NCI-H146 treated with DMSO at 0.1 percent for 48 hours (cell line): ENCODE data around the gene GSG1L.
"Not testable (repeated sequence)": the region's sequence is repeated elsewhere in the genome, so short reads cannot be mapped to it uniquely, and the experiment has no call there.

Experiments
- DNase-seq: peaks from one replicate; lab custom pipeline; 2025; ENCODE audit not compliant: unreplicated experiment; lab: John Stamatoyannopoulos, UW

GSG1L gene

DNA sequence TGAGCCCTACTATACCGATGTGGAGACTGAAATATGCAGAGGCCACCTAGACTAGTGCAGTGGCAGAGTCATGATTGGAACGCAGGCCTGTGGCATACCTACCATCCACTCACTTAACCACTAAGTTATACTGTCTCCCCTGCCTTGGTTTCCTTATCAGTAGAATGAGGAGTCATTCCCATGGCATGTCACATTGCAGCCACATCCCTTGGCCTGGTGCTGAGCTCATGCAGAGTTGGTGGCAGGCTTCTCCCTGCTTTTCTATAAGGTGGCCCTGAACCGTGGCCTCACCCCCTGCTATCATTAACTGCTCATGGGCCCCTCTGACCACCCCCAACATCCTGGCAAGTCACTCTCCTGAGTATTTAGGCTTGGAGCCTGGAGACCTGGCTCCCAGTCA lies 301.1 kb downstream of the GSG1L start:
- no peak for DNase-seq

DNA sequence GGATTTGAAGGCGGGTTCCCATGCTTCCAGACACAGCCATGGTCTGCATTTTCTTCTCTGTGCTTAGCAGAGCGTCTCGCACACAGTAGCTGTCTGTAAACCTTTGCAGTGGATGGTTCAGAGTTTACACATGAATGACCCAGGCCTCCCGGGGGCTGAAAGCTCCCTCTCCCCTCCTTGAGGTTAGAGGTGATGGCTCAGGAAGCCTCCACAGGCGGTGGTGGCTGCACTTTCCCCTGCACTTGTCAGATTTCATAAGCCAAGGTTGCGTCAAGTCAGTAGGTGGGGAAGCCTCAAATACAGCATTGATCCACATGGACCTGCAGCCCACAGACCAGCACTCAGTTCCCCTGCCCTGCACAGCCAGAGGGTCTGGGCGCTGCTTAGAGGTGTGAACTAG lies 301.7 kb downstream of the GSG1L start:
- DNase-seq = no peak

DNA sequence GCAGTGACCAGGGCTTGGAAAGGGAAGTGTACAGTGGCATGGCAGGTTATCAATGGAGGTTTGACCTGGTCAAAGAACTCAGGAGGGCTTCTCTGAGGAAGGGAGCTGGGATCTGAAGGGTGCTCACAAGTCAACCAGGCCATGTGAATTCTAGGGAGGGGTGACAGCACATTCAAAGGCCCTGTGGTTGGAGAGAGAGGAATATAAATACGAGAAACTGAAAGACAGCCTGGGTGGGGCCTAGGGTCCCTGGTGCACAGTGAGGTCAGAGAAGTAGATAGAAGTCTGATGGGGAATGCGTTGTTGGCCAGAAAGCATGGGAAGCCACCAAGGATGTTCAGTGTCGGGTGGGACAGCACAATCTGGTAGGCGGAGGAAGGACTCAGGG lies 302.7 kb downstream of the GSG1L start:
- no peak for DNase-seq

DNA sequence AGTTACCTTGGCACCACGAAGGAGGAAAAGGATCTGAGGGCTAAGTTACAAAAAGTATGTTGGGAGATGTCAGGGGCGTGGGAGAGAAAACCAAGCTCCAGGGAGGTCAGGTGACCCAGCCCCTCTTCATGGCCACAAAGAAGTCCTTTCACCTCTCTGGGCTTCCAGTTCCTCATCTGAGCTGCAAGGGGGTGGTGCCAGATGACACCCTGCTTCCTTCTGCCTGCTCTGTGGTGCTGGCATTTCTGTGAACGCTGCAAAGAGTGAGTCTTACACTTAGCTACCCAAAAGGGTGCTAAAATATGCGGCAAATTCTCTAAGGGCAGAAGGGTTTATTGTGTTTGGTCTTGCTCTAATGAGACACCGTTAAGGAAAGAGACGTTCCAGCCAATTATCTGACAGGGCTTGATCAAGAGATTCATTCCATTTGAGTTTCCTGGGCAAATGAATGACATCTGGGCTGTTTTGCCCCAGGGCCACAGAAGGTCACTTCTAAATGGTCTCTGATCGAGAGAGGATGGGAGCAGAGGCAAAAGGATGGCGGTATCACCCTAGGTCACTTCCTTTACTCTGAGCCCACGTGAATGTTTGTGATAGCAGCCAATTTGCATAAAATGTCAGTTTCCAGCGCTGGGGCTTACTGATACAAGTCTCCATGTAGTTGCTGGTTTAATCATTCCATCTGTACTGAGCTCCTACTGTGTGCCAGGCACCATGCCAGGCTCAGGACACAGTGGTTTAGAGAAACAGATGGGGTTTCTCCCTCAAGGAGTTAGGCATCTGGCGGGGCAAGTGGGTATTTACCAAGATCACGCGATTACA lies 303.3 kb downstream of the GSG1L start:
- DNase-seq = no peak

DNA sequence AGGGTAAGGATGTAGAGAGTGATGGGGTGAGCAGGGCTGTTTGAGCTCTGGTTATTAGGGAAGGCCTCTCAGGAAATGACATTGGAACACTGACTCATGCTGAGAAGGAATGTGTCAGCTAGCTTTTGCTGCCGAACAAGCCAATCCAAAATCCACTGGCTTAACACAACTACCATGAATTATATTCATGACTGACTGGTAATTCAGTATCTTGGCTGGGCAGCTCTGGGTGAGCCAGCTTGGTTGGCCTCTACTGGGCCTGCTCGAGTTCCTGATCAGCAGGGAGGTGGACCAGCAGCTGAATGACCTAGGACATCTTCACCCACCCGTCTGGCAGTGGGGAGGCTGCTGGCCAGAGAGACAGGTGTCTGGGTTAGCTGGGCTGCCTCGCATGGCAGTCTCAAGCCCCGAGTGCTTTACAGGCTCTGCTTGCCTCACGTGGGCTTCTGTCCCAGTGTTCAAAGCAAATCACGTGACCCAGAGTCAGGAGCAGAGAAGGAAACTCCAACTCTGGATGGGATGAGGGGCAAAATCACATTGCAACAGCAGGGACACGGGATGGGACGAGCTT lies 304.1 kb downstream of the GSG1L start:
- DNase-seq = no peak

DNA sequence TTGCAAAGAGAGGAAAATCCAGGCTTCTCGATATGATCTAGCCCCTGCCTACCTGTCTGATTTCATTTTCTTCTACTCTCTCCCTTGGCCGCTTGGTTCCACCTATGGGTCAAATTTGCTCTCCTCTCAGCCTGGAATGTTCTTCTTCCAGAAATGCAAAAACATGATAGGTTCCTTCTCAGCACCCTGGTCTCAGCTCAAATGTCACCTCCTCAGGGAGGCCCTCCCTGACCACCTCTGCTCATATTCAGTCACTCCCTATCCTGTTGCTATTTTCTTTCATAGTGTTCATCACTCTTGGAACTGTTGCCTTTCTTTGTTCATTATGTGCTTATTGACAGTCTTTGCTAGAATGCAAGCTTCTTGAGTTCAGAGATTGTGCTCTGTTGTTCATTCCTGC lies 305.0 kb downstream of the GSG1L start:
- DNase-seq = no peak

DNA sequence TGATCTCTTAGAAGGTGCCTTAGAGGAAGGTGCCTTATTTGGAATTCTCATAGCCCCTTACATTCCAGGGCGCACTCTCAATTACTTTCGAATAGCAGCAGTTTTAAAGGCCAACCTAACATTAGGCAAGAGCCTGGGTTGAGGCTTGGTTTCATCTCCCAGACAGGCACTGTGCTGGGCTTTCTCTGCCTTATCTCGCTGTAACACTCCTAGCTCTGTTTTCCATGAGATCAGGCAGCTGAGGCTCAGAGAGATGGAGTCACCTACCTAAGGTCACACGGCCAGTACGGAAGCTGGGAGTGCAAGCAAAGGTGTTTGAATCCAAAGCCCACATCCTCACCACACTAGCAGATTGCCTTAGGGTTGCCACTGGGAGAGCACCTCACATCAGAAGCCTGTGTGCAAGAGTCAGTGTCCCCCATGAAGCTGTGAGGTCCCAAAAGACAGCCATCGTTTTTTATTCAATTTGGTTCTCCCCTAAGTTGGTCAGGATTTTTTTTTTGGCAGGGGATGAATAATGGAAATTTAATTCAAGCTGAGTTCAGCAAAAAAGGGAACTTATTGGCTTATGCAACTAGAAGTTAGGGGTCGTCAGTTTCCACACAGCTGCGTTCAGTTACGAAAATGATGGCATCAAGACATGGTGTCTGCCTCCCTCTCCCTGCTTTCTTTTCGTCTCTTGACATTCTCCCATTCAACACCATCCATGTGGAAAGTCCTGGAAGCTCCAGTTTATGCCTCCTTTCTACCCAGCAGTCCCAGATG lies 307.1 kb downstream of the GSG1L start:
- no peak for DNase-seq

DNA sequence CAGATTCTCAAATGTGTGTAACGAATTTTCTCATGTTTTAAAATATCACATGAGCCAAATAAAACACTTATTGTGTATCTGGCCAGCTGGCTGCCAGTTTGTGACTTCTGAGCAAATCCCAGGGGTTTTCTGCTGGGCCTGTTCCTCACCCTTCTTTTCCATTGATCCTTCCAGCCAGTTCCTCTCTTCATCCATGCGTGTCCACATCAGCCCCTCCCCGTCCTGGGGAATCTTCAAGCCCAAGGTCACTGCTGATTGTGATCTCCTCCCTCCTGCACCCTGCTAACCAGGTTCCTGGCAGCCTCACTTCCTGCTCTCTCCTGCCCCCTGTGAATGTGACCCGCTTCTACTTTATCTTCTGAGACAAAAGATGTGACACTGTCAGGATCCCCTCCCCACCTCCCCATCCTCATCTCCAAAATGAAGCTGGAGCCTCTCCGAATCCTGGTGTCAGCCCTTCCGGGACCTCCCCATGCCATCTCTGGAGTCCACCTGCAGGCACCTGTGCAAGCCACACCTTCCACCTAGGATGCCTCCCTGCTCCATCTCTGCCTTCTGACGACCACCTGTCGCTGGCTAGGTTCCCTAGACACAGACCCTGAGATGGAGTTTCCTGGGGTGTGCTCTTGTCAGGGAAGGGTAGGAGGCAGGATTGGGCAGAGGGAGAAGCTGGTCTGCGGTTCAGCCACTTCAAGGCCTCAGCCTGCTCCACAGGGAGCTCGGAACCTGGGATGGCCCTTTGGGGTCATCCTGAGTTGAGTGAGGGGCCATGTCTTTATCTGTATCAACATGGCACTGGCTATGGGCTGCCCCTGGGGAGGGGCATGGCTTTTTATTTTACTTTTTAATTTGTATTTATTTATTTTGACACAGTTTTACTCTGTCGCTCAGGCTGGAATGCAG lies 308.5 kb downstream of the GSG1L start:
- no peak for DNase-seq

DNA sequence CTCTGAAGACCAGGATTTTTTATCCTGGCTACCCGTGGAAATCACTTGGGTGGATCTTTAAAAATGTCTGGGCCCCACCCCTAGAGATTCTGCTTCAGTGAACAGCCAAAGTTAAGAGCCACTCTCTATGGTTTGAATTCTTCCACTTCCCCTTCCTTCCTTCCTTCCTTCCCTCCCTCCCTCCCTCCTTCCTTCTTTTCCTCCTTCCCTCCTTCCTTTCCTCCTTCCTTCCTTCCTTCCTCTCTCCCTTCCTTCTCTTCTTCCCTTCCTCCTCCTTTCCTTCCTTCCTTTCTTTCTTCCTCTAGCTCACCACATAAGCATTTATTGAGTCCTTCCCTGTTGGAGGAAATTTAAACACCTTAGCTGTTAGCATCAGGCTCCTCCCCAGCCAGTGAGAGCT lies 310.0 kb downstream of the GSG1L start:
- DNase-seq = no peak

DNA sequence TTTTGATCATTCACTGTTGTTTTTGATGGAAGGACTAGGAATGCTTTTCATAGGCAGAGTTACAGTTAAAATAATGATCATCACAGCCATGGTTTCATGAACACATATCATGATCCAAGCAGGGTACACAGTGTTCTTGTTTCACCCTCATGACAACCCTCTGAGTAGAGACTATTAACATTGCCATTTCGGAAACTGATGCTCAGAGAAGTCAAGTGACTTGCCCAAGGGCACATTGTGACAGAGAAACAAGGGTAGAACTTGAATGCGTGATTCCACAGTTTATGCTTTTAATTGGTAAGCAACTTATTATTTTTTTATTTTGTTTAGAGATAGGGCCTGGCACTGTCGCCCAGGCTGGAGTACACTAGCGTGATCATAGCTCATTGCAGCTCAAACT lies 311.3 kb downstream of the GSG1L start:
- no peak for DNase-seq

DNA sequence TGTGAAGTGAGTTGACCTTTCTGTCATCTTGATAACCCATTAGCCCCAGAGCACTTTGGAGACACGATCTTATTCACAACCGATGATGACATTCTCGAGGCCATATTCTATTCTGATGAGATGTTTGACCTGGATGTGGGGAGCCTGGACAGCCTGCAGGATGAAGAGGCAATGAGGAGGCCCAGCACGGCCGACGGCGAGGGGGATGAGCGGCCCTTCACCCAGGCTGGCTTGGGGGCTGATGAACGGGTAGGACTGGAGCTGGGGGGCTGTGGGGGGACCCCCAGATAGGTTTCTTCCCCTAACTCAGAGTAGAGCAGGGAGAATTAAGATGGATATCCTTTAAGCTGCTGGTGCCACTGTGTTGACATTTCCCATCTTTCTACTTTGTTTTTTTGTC lies 311.8 kb downstream of the GSG1L start:
- no peak for DNase-seq

DNA sequence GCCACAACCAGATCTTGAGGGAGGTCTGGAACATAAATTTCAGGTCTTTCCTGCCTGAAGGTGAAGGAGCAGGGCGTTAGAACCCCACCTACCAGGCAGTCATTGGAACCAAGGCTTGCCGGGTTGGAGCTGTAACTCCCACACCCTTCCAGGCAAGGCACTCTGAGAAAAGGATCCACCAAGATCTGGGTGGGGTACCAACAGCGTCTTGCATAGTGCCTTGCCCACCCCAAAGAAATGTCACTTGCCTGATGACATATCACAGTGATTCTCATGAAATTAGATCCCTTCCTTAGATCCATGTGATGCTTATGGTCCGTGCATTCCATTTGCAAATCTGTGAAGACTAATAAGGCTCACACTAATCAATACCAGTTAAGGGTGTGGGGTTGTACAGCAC lies 312.3 kb downstream of the GSG1L start:
- DNase-seq = no peak

DNA sequence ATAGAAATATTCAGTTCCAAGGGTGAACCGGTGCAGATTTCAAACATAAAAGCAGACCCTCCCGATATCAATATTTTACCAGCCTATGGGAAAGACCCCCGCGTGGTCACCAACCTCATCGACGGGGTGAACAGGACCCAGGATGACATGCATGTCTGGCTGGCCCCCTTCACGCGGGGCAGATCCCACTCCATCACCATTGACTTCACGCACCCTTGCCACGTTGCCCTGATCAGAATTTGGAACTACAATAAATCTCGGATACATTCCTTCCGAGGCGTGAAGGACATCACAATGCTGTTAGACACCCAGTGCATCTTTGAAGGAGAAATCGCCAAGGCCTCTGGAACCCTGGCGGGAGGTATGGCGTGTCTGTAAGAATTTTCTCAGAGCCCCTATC lies 313.6 kb downstream of the GSG1L start:
- DNase-seq = no peak

DNA sequence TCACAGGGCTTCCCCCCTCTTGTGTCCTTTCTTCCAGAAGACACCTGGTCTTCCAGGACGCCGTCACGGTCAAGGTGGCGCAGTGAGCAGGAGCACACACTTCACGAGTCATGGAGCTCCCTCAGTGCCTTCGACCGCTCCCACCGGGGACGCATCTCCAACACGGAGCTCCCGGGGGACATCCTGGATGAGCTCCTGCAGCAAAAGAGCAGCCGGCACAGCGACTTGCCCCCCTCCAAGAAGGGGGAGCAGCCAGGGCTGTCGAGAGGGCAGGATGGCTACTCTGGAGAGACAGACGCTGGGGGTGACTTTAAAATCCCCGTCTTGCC lies 314.0 kb downstream of the GSG1L start:
- DNase-seq = no peak

DNA sequence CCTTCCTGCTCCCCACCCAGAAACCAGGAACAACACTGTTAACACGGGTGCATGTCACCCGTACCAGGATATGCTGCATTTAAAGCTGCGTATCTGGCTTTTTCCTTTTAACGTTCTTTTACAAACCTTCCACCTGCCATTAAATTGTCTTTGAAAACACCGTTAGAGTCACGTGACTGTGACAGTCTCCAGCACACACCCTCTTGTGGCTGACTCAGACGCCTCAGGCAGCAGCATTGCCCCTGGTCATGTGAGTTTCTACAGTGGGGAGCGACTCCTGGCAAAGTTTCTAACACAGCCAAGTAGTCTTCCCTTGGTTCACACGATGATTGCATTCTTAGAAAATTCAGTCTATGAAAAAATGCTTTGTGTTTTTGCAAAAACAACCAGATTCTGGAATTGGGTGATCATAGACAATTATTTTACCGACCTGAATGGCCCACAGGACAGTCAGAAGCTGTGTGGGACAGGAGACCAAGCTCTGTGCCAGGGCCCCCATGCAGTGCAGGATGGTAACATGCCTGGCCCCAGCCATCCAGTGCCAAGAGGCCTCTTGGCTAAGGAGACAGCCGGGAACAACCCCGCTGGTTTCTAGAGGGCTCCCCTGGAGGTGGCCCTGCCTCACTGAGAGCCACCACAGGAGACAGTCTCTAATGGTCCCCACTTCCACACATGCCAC lies 314.5 kb downstream of the GSG1L start:
- peak; percentile 50 for DNase-seq

DNA sequence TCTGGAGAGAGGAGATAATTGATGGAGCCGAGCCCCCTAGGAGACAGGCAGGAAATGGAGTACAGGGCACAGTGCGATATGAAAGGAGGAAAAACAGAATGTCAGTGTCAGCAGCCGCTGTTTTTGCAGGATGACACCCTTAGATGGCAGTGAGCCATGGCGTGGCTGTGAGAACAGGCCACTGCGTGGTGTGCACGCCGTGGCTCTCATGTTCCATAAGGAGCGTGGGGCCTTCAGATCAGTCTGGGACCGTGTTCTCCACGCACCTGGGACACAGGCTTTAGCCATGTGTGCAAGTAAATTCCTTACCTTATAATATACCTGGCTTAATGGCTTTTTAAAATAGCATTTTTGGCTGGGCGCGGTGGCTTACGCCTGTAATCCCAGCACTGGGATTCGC lies 315.6 kb downstream of the GSG1L start:
- no peak for DNase-seq

DNA sequence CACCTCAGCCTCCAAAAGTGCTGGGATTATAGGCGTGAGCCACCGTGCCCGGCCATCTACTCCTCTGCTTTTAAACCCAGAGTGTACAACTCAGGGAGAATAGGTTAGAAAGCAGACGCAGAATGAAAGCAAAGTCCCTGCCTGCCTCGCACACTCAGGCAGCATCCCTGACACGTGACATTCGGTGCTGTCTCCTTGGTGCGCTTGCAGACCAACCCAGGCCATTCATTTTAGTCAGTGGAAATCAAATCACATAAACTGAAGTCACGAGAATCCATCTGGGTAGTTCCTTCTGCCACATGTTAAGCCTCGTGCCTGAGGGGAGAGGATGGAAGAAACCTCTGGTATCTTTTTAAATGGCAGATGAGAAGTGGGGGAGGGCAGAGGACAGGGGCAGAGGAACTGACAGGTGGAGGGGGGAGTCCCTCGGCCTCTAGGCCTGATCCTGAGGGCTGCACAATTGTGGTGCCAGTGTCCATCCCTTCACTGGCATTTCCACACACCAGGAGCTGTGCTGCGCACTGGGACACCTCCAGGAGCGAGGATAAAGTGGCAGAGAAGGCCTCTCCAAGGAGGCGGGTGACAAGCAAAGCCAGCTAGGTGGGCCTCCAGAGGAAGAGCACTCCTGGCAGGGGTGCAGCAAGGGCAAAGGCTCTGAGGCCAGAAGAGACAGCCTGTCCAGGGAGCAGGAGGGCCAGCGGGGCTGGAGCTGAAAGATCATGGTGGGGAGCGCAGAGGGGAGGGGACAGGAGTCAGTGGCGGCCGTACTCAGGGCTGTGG lies 317.2 kb downstream of the GSG1L start:
- no peak for DNase-seq

DNA sequence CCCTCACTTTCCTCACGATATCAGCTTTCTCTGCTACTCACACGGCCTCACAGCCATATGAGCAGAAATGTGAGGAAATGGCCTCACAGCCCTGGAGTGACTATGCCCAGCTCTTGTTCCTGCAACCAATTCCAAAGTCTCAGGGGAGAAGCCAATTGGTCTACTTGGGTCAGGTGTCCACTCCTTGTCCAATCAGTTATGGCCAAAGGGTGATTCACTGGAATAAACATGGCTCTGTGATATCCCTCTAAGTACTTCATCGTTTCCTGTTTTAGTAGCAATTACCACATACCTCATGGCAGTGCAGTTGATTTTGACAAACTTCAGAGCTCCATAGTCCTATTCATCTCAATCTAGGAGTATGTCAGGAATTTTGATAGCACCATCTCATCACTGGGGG lies 318.2 kb downstream of the GSG1L start:
- no peak for DNase-seq

DNA sequence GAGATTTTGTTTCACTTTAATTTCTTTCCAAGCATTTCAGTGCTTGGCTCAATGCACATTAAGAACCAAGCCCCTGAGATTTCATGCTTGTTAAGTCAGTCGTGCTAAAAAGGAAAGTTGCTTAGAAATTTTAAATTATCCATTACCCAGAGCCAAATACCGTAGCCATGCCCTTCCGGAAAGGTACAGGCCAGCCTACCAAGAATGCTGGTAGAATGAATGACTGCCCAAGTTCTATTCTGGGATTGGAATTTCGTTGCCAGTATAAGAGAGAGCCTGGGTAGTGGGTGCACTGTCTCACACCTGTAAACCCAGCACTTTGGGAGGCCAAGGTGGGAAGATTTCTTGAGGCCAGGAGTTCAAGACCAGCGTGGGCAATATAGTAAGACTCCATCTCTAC lies 319.6 kb downstream of the GSG1L start:
- DNase-seq = no peak

DNA sequence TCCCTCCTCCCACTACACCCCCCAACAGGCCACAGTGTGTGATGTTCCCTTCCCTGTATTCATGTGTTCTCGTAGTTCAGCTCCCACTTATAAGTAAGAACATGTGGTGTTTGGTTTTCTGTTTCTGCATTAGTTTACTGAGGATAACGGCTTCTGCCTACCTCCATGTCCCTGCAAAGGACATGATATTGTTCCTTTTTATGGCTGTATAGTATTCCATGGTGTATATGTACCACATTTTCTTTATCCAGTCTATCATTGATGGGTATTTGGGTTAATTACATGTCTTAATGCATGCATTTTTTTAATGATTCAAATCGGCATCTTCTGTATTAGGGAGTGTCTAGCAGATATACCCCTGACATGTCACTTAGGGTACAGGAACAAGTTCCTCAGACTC lies 320.5 kb downstream of the GSG1L start:
- not testable (repeated sequence) for DNase-seq
